IMR-90 (cell line): ENCODE results near the gene MARK4.

ENCODE experiments used
- FOS ChIP-seq: fragments of 150-350 bp; IDR thresholded peaks from 2 replicates; pipeline ENCODE4 v1.6.1; 2016; ENCODE audit warnings: low read depth, low read length
- POLR2A ChIP-seq: IDR thresholded peaks from 2 replicates; pipeline ENCODE4 v1.6.1; 2012; ENCODE audit warnings: mild to moderate bottlenecking, low read depth, low read length
- RAD21 ChIP-seq: IDR thresholded peaks from 2 replicates; pipeline ENCODE4 v1.6.1; 2012; ENCODE audit warnings: low read length, improper control_type of control experiment
- RFX5 ChIP-seq: IDR thresholded peaks from 2 replicates; pipeline ENCODE4 v1.8.0; 2012; ENCODE audit warnings: low read depth, mild to moderate bottlenecking, low read length, moderate library complexity
- TF ChIP-seq, protein P1 (sequence below): conservative IDR thresholded peaks from 2 replicates; pipeline ENCODE4 v1.5.1; 2012; ENCODE audit warnings: mild to moderate bottlenecking, low read depth, low read length, improper control_type of control experiment
- TF ChIP-seq, protein P2 (sequence below): fragments of 150-350 bp; IDR thresholded peaks from 2 replicates; pipeline ENCODE4 v1.6.1; 2017; ENCODE audit warnings: mild to moderate bottlenecking, antibody characterized with exemption, low read length, low read depth

DNA sequence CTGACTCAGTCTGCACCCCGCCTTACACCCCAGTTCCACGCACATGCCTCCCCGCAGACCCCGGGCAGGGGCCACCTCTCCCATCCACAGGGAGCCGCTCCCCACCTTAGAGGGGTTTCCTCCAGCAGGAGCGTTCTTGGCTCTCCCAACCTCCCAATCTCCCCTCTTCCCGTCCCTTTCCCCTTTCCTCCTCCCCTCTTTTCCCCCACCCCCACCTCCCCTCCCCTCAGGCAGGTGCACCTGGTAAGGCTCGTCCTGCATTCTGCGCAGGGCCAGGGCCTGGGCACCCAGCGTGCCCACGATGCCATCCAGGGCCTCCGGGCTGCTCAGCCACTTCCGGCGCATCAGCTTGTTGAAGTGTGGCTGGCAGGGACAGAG lies 33.1 kb upstream of the MARK4 start:
- TF ChIP-seq, protein P1, sequence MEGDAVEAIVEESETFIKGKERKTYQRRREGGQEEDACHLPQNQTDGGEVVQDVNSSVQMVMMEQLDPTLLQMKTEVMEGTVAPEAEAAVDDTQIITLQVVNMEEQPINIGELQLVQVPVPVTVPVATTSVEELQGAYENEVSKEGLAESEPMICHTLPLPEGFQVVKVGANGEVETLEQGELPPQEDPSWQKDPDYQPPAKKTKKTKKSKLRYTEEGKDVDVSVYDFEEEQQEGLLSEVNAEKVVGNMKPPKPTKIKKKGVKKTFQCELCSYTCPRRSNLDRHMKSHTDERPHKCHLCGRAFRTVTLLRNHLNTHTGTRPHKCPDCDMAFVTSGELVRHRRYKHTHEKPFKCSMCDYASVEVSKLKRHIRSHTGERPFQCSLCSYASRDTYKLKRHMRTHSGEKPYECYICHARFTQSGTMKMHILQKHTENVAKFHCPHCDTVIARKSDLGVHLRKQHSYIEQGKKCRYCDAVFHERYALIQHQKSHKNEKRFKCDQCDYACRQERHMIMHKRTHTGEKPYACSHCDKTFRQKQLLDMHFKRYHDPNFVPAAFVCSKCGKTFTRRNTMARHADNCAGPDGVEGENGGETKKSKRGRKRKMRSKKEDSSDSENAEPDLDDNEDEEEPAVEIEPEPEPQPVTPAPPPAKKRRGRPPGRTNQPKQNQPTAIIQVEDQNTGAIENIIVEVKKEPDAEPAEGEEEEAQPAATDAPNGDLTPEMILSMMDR = no peak
- TF ChIP-seq RAD21 (no peak), FOS (no peak), POLR2A (no peak), RFX5 (no peak)
- TF ChIP-seq, protein P2, sequence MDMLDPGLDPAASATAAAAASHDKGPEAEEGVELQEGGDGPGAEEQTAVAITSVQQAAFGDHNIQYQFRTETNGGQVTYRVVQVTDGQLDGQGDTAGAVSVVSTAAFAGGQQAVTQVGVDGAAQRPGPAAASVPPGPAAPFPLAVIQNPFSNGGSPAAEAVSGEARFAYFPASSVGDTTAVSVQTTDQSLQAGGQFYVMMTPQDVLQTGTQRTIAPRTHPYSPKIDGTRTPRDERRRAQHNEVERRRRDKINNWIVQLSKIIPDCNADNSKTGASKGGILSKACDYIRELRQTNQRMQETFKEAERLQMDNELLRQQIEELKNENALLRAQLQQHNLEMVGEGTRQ = no peak
